Endodermal cell (in vitro differentiated cells): Measurements from ENCODE around the gene ZNHIT2. TPM values are rescaled to one million over a fixed set of nuclear protein-coding genes. Genes with fewer than 3 reads are reported as not detected.

Experiments used
- DNase-seq: peaks from one replicate; pipeline ENCODE4 v3.0.0-alpha.2; 2017
- H3K27ac ChIP-seq: 2 replicates; pipeline ENCODE4 v1.5.1; 2013; ENCODE audit warnings: mild to moderate bottlenecking, low read depth, low read length, moderate library complexity
- H3K27me3 ChIP-seq: 2 replicates; pipeline ENCODE4 v1.6.1; 2013; ENCODE audit warnings: mild to moderate bottlenecking, low read length, moderate library complexity; ENCODE audit not compliant: insufficient read depth, control insufficient read depth, poor library complexity, severe bottlenecking
- H3K36me3 ChIP-seq: 2 replicates; pipeline ENCODE4 v1.7.0; 2013; ENCODE audit warnings: mild to moderate bottlenecking, low read length, moderate library complexity; ENCODE audit not compliant: control insufficient read depth, insufficient read depth
- H3K4me1 ChIP-seq: one replicate; pipeline ENCODE4 v1.7.0; 2013; ENCODE audit warnings: low read length; ENCODE audit not compliant: control insufficient read depth, insufficient read depth
- H3K4me3 ChIP-seq: 2 replicates; pipeline ENCODE4 v1.5.1; 2013; ENCODE audit warnings: mild to moderate bottlenecking, low read length, moderate library complexity
- H3K9ac ChIP-seq: 2 replicates; pipeline ENCODE4 v1.6.1; 2013; ENCODE audit warnings: mild to moderate bottlenecking, low read length, moderate library complexity; ENCODE audit not compliant: poor library complexity, severe bottlenecking; ENCODE audit errors: extremely low read depth
- H3K9me3 ChIP-seq: 2 replicates; pipeline ENCODE4 v1.6.1; 2013; ENCODE audit warnings: mild to moderate bottlenecking, low read length, moderate library complexity; ENCODE audit not compliant: control insufficient read depth
- H3K27ac Mint-ChIP-seq: 2 replicates; pipeline ENCODE4 v1.8.0; 2020; ENCODE audit warnings: mixed read lengths
- H3K27me3 Mint-ChIP-seq: 2 replicates; pipeline ENCODE4 v1.8.0; 2021; ENCODE audit warnings: mild to moderate bottlenecking, mixed read lengths; ENCODE audit not compliant: insufficient read depth
- H3K36me3 Mint-ChIP-seq: 2 replicates; pipeline ENCODE4 v1.8.0; 2020; ENCODE audit warnings: low read depth, mixed read lengths
- H3K4me1 Mint-ChIP-seq: 2 replicates; pipeline ENCODE4 v1.8.0; 2020; ENCODE audit warnings: mixed read lengths
- H3K4me3 Mint-ChIP-seq: 2 replicates; pipeline ENCODE4 v1.8.0; 2020; ENCODE audit warnings: mild to moderate bottlenecking, moderate library complexity, mixed read lengths
- H3K9me3 Mint-ChIP-seq: 2 replicates; pipeline ENCODE4 v1.8.0; 2020; ENCODE audit warnings: mild to moderate bottlenecking, mixed read lengths
- CTCF ChIP-seq: fragments of 200-600 bp; sonication (generic); conservative IDR thresholded peaks from 2 replicates; pipeline ENCODE4 v1.5.0; 2021; ENCODE audit warnings: antibody characterized with exemption, mild to moderate bottlenecking
- WGBS, 2 experiments: methylation state at CpG; one replicate each; pipeline versions ENCODE4 v1.1.5 to v1.1.7; 2013; ENCODE audit warnings: missing lambda C conversion rate in 2 of 2, mixed read lengths in 1 of 2; ENCODE audit not compliant: insufficient coverage in 1 of 2, insufficient read length in 1 of 2; 5-methylcytosine and 5-hydroxymethylcytosine counted together
- total RNA-seq, 2 donors: library from RNA; stranded (reverse); fragmentation: NEBNext Ultra II Directional in 1 of 2; extraction: Animal tissue kit (Norgen Biotek cat#: 25700) in 1 of 2; gene quantifications; 2 replicates in 1 of 2; 3 replicates in 1 of 2; pipeline ENCODE4 v1.2.1, GENCODE V29; 2021

ZNHIT2 gene
- total RNA-seq, 2 donors from 2014 or later: 11.0 to 11.8 TPM

GRCh38 chr11:65113839-65114238 is 3.7 kb downstream of the ZNHIT2 start:
- H3K27me3 Mint-ChIP-seq: no peaks in the 10 kb centered on the region
- H3K27ac Mint-ChIP-seq: no peak overlapping the region

GRCh38 chr11:65113361-65113756 is 4.1 kb downstream of the ZNHIT2 start:
- Histone ChIP-seq H3K9ac (no peak overlapping the region), H3K27ac (no peak overlapping the region), H3K27me3 (no peaks in the 10 kb centered on the region), H3K36me3 (peaks cover 33% of the 10 kb centered on the region), H3K9me3 (no peaks in the 10 kb centered on the region), H3K4me3 (peak overlapping the region; percentile 87), H3K4me1 (peaks cover 8% of the 10 kb centered on the region)
- H3K9me3 Mint-ChIP-seq: no peaks in the 10 kb centered on the region
- peaks cover 7% of the 10 kb centered on the region for H3K4me1 Mint-ChIP-seq
- WGBS, 2 experiments: 76 to 80% methylated on average over 1 to 13 of the region's 14 CpGs
- DNase-seq: no peak
- peak overlapping the region; percentile 89 for H3K4me3 Mint-ChIP-seq
- H3K36me3 Mint-ChIP-seq: peaks cover 8% of the 10 kb centered on the region
- no peaks in the 10 kb centered on the region for H3K27me3 Mint-ChIP-seq
- H3K27ac Mint-ChIP-seq: peak overlapping the region; percentile 48
- no peak for TF ChIP-seq CTCF

More at GRCh38 chr11:65113839-65114238, 3.7 kb downstream of the ZNHIT2 start:
- Mint-ChIP-seq H3K4me1 (peaks cover 7% of the 10 kb centered on the region), H3K9me3 (no peaks in the 10 kb centered on the region), H3K36me3 (peaks cover 11% of the 10 kb centered on the region), H3K4me3 (peak overlapping the region; percentile 89)
- Histone ChIP-seq H3K27ac (no peak overlapping the region), H3K9me3 (no peaks in the 10 kb centered on the region), H3K4me3 (peak overlapping the region; percentile 87), H3K4me1 (peaks cover 8% of the 10 kb centered on the region), H3K27me3 (no peaks in the 10 kb centered on the region), H3K9ac (no peak overlapping the region), H3K36me3 (peaks cover 38% of the 10 kb centered on the region)
- DNase-seq: no peak
- TF ChIP-seq CTCF: no peak
- 92 to 94% methylated on average over 5 to 6 of the region's 6 CpGs for WGBS, 2 experiments

- Mint-ChIP-seq H3K27me3 (no peaks in the 10 kb centered on the region), H3K4me1 (peaks cover 6% of the 10 kb centered on the region), H3K4me3 (peak overlapping the region; percentile 89), H3K9me3 (no peaks in the 10 kb centered on the region), H3K36me3 (peaks cover 5% of the 10 kb centered on the region), H3K27ac (peak overlapping the region; percentile 48)
- Histone ChIP-seq H3K9me3 (no peaks in the 10 kb centered on the region), H3K4me1 (peaks cover 8% of the 10 kb centered on the region), H3K27me3 (no peaks in the 10 kb centered on the region), H3K27ac (no peak overlapping the region), H3K9ac (peak overlapping the region; percentile 60), H3K4me3 (peak overlapping the region; percentile 87), H3K36me3 (peaks cover 28% of the 10 kb centered on the region)
- peak; percentile 86 for DNase-seq
- WGBS, 2 experiments: 1 to 3% methylated on average over 19 to 57 of the region's 57 CpGs
- peak; percentile 95 for TF ChIP-seq CTCF
Observed at GRCh38 chr11:65112546-65113360, 4.7 kb downstream of the ZNHIT2 start.
